BJ (cell line): ENCODE measurements around the gene TNIK. TPM values are rescaled to one million over a fixed set of nuclear protein-coding genes. Genes with fewer than 3 reads are reported as not detected.

Experiments
- CTCF ChIA-PET: fragments of 350-600 bp; formaldehyde crosslinking; extraction: SDS; loops from one replicate; lab custom pipeline; 2021; ENCODE audit warnings: antibody characterized with exemption, inconsistent platforms; lab: Yijun Ruan, JAX
- POLR2A ChIA-PET: fragments of 300-600 bp; sonication (Branson Sonifier 250); formaldehyde crosslinking; extraction: SDS; loops from one replicate; lab custom pipeline; 2021; ENCODE audit warnings: antibody characterized with exemption; lab: Charles Lee
- DNase-seq: peaks from one replicate; pipeline ENCODE4 v3.0.0-alpha.2; 2011; ENCODE audit warnings: low read depth
- H3K27me3 ChIP-seq: 2 replicates; pipeline ENCODE4 v1.6.0; 2011; ENCODE audit warnings: low read length; ENCODE audit not compliant: control insufficient read depth, insufficient read depth
- H3K36me3 ChIP-seq: 2 replicates; pipeline ENCODE4 v1.5.1; 2011; ENCODE audit warnings: low read length; ENCODE audit not compliant: control insufficient read depth, insufficient read depth
- H3K4me3 ChIP-seq: 2 replicates; pipeline ENCODE4 v1.5.1; 2011; ENCODE audit warnings: low read depth, mild to moderate bottlenecking, control low read depth, low read length
- CTCF ChIP-seq: IDR thresholded peaks from 2 replicates; pipeline ENCODE4 v1.5.1; 2011; ENCODE audit warnings: low read depth, mild to moderate bottlenecking, control low read depth, inconsistent platforms, low read length, moderate library complexity; ENCODE audit not compliant: insufficient read depth
- polyA plus RNA-seq: library from polyadenylated mRNA; depleted of rRNA; stranded (reverse); fragments of >200 nt; gene quantifications from 2 replicates; pipeline ENCODE4 v1.2.3, GENCODE V29; 2011

Gene TNIK
- polyA plus RNA-seq, 1 experiment, result 2.1 TPM

GRCh38 chr3:171026597-171027293 lies 433.5 kb downstream of the TNIK start, which contains the start of gene SLC2A2:
Gene SLC2A2 (minus strand): TSS chr3:171026720. CDS start chr3:171026670, 50 bp downstream.
- no peaks in the 10 kb centered on the region for H3K27me3 ChIP-seq
- no peak within 1 kb of the TSS for H3K4me3 ChIP-seq
- ChIA-PET POLR2A (no interaction called here), CTCF (interaction anchor here (0.6 to 1.7 kb wide), 3 partner anchors 16 to 65 kb away, joined by 3 to 4 read pairs (median 3); no protein-coding TSS in a partner anchor)
- no peak for TF ChIP-seq CTCF
- H3K36me3 ChIP-seq, result no peaks in the 10 kb centered on the region
- DNase-seq, result no peak

GRCh38 chr3:171023566-171023965 lies 436.6 kb downstream of the TNIK start:
- Histone ChIP-seq H3K27me3 (no peaks in the 10 kb centered on the region), H3K4me3 (no peak overlapping the region), H3K36me3 (no peaks in the 10 kb centered on the region)
- ChIA-PET POLR2A (no interaction called here), CTCF (no interaction called here)
- DNase-seq, result no peak
- TF ChIP-seq CTCF, result no peak

GRCh38 chr3:171021377-171021776 lies 438.8 kb downstream of the TNIK start:
- no peaks in the 10 kb centered on the region for H3K36me3 ChIP-seq
- ChIA-PET POLR2A (no interaction called here), CTCF (no interaction called here)
- no peak for DNase-seq
- H3K4me3 ChIP-seq, result no peak overlapping the region
- TF ChIP-seq CTCF, result no peak
- H3K27me3 ChIP-seq, result no peaks in the 10 kb centered on the region

GRCh38 chr3:171018156-171018935 lies 441.9 kb downstream of the TNIK start:
- CTCF ChIA-PET, result interaction anchor here (1.4 to 1.5 kb wide), 2 partner anchors 22 to 57 kb away, joined by 4 read pairs; no protein-coding TSS in a partner anchor
- POLR2A ChIA-PET, result no interaction called here
- no peak for DNase-seq
- TF ChIP-seq CTCF, result peak; percentile 41
- no peaks in the 10 kb centered on the region for H3K27me3 ChIP-seq
- no peak overlapping the region for H3K4me3 ChIP-seq
- H3K36me3 ChIP-seq, result no peaks in the 10 kb centered on the region
